Skeletal muscle cell (primary cell): ENCODE results near the gene NDUFAF8.
A peak's percentile ranks its signal among the peaks of the same experiment; 100 is the strongest.

Experiments used
- DNase-seq: peaks from one replicate; pipeline ENCODE4 v3.0.0-alpha.2; 2010; ENCODE audit warnings: low read depth
- H3K4me3 ChIP-seq: 2 replicates; pipeline ENCODE4 v1.5.1; 2011; ENCODE audit warnings: low read depth, mild to moderate bottlenecking, control low read depth, low read length, moderate library complexity

Gene NDUFAF8

DNA sequence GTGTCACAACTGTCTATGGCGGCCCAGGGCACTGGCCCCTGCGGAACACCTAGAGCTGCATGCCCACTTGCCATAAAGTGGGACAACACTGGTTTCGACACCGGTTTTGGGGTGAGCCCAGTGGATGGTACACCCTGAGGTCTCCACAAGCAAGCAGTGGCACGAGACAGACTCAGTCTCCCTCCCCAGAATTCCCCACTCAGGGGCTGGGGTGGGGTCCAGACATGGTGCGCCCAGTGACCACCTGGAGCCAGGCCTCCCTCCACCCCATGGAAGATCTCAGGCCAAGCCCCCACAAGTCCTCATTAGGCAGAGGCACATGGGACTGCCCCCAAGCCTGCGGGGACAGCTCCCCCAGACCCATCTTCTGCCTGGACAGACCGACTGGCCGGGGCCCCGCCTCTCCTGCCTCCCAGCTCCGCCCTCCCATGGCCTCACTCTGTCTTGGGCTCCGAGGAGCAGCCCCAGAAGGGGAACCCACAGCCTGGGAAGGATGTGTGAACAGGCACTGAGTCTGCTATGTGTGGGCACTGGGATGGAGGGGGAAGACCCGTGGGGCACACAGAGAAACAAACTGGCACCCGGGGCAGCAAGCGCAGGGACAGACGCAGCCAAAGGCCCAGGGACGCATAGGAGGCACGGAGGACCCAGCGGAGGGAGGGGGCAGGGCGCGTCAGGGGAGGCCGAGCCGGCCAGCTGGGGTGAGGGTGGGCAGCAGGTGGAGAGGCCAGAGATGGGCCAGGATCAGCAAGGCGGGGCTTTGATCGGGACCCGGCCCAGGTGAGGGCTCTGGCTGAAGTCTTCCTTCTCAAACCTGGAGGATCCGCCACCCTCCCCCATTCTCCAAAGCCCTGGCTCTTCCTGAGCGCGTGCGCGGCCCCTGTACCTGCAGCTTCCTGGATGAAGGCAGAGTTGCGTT, 3.0 kb upstream of the NDUFAF8 start:
- DNase-seq, result no peak
- H3K4me3 ChIP-seq, result no peak overlapping the region

DNA sequence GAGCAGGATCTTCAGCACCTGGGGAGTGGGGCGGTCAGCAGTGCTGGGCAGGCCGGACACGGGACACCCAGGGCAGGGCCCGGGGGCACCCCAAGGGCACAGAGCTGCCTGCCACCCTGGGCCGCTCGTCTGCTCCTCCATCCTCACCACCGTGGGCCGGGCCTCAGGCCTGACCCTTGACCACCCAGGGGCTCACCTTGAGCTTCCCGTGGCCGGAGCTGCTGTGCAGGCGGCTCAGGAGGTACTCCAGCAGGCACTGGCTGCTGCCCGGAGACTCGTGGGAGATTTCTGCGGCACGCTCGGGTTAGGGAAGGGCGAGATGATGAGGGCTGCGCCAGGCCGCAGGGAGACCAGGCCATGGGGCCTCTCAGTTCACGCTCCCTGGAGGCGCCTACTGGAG, 2.3 kb upstream of the NDUFAF8 start:
- no peak overlapping the region for H3K4me3 ChIP-seq
- DNase-seq, result no peak

DNA sequence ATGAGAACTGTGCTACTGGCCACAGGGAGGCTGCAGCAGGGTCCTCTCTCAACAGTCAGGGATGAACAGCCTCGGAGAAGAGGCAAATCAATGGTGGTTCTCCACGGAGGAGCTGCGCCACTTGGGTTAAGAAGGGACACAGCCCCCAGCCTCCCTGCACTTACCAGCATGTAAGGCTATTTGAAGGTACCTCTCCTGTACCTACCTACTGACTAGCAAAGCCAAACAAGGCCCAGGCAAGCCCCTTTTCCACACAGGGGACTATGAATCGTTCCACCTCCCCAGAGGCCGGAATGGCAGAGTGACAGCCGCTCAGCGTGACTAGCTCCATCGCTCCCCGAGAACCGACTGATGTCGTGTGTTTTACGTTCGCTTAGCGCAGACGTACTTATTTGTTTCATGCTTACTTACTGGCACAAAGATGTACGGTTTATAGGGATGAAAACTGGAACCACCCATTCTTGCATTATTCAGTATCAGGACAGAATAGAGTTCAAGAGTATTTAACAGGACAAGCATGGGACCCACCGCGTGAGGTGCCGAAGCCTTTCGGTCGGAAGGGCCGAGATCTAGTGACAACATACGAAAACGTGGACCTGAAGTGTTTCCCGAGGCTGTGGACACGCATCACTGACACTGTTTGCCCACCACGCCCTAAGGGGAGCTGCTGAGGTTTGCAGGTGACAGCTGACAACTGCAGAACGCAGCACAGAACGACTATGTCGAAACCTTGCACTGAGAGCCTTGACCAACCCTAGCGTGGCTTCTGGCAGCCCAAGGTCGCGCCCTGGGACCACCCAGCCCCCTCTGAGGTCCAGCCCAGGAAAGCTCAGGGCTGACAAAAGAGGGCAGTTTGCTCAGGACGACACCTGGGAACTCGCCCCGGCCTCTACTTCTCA, 1.3 kb upstream of the NDUFAF8 start:
- DNase-seq, result no peak

DNA sequence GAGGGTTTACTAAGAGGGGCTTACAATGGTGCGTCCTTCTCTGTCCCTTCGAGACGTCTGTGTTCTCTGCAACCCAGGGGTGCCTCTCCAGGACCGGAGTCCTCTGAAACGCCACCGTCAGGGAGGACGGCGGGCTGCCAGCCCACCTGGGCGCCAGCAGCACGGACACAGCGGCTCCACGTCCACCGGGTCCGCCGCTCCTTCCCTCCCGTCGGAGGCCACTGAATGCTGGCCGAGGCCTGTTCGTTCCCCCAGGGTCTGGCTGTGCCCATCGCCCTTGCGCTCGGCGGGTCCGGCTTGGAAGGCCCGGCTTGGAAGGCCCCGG, 666 bp upstream of the NDUFAF8 start:
- H3K4me3 ChIP-seq, result peak overlapping the region; percentile 89
- no peak for DNase-seq

More for the DNA sequence above, 1.3 kb upstream of the NDUFAF8 start:
- peak overlapping the region; percentile 89 for H3K4me3 ChIP-seq

DNA sequence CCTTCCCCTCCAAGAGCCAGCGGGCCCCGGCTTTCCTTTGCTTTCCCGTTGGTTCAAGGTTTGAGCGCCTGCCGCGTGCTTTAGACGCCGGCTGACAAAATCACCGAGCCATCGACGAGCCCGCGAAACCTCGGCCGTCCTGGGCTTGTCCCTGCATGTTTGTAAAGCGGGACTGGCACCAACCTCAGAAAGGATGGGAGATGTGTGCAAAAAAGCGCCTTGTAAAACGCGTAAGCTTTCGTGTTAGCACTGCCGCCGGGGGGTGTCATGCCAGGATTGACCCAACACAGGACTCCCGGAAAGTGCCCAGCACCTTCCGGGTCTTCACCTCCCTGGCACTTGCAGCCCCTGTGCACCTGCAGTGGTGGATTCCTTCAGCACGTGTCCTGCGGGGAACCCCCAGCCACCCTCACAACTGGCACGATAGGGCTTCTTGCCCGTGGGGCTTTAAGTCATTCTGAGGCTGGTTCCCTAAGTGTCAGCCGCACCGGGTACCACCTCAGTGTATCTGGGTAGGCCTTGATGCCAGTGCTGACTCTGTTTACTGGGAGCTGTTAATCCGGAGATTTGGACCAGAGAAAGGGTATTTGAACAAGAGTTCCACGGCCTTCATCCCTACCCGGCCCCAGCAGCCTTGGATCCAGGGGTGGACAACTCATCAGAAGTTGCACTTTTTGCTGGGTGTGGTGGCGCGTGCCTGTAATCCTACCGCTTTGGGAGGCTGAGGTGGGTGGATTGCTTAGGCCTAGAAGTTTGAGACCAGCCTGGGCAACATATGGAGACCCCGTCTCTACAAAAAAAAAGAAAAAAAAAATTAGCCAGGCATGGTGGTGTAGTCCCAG, 817 bp downstream of the NDUFAF8 start:
- no peak for DNase-seq
- H3K4me3 ChIP-seq, result peak overlapping the region; percentile 89

DNA sequence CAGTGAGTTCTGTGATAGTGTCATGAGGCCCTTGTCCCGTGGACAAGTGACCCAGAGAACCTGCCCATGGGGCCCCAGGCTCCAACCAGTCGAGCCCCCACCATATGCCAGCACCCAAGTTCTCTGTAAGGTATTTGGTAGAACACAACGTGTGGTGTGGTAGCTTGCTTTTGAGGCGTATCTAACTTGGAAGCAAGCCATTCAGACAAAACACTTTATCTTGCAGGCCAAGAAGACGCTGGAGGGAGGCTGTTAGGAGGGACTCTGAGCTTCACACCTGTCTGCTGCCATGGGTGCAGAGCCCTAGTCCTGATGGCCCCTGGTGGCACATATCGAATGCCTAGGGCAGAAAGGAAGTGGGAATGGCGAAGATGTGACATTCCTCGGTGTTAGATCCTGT, 1.6 kb downstream of the NDUFAF8 start:
- H3K4me3 ChIP-seq, result no peak overlapping the region
- DNase-seq, result no peak

DNA sequence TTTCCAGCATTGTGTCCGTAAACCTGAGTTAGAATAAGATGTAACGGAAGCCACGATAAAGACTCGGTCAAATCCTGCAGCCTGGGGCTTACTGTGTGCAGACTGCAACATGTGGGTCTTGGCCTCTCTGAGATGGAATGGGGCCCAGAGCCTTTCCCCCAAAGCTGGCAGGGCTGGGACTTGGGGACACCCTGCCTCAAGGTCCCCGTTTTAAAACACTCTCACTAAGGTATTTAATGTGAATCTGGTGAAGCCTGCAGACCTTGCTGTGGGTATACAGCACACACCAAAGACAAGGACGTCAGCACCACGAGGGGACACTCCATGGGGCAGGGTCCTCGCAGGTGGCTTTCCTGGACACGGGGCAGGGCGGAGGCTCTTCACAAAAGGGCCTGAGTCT, 2.1 kb downstream of the NDUFAF8 start:
- H3K4me3 ChIP-seq, result no peak overlapping the region
- no peak for DNase-seq

DNA sequence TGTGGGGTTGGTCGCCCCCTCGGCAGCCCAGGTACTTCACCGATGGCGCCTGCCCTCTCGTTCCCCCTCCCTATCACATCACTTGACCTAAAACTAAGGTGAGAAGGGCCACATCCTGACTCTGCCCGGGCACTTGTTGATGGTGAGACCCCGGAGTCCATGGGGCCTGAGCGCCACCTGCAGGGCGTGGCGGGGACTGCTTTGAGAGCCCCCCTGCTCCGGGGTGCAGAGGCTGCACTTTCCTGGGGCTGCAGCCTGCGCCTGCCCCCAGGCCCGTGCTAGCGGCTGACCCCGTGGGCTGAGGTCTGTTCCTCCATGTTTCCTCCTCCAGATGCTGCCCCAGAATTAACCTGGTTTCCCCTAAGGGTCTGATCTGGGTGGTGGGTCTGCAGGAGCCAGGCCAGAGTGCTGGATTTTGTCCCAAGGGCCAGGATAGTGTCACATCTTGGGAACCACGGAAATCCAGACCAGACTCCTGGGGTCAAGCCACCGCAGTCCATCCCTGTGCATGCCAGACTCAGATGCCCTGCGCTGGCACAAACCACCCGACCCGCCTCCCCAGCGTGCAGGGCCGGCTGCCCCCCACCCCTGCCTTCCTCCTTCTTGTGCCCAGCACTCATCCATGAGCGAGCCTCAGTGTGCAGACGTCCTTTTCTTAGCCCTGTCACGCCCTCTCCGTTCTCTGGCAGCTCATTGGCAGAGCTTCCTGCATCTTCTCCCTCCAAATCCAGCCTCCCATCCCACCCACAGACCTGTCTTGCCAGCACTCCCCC, 2.7 kb downstream of the NDUFAF8 start:
- DNase-seq, result no peak
- H3K4me3 ChIP-seq, result no peak overlapping the region

DNA sequence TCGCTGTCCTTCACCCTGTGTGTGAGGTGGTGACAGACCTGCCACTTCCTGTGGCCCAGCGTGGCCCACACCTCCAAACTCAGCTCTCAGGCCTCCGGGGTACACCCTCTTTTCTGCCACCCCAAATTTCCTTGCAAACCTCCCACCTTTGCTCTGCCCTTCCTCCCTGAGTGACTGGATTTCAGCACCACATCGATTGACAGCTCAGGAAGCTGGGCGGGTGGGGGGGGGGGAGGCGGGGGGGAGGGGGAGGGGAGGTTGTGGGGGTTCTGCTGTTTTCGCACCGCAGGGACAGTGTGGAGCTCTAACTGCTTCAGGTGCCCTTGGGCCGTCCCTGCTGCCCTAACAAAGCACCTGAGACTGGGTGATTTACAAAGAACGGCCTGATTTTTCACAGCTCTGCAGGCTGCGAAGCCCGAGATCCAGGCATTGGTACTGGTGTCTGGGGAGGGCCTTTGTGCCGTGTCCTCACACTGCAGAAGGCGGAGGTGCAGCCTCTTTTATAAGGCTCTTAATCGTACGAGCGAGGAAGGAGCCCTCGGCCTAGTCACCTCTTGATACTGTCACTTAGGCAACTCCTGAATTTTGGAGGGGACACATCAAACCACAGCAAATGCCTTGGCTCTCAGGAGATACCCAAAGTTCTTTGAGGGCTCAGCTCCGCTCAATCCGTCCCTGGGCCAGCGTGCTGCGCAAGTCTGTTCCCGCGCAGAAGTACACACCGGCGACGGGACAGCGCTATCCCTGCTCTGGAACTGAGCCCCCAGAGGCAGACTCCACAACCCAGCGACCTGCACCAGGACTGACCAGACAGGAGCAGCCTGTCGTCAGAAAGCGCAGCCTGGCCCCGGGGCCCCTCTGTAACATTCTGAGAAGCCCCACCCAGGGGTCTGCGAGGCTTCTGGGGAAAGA, 3.6 kb downstream of the NDUFAF8 start:
- H3K4me3 ChIP-seq, result no peak overlapping the region

DNA sequence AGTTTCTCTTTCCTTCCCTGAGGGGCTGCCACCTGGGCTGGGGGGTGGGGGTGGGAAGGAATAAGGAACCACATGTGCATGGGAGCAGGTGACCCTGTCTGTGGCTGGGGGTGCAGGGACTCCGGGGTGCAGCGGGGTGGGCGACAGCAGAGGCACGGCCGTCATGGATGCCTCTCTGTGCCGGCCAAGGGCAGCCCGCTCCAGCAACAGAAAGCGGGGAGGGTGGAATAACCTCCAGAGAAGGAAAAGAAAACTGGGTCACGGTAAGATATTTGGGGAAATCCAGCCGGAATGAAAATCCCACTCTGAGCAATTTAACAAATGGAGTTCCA, 4.2 kb downstream of the NDUFAF8 start:
- DNase-seq, result no peak
- H3K4me3 ChIP-seq, result no peak overlapping the region

More for the DNA sequence above, 3.6 kb downstream of the NDUFAF8 start:
- no peak for DNase-seq

DNA sequence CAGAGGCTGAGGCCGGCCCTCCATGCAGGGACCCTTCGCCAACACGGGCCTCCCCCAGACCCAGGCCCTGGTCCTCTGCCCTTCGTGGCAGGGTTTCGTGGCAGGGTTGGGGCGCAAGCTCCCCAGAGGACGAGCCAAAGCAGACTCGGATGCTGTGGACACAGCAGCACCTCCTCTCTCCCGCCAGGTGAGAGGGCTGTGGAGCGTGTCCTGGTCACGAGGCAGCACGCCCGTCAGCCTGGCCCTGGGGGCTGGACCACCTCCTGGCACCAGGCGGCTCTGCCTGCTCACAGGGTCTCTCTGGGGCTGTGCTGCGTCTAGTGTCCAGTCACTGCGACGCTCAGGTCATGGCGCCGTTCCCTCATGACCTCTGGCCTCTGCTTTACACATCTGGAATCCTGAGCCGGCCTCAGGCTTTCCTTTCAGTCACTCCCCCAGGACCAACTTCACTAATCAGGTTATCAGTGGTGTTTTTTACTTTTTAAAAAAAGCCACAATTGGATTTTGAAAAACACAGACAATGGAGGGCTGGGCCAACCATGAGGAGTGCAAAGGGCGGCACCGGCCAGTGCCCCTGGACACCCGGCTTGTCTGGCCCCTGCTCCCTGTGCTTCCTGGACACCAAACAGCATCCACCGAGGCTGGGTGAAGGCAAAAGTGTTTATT, 5.4 kb downstream of the NDUFAF8 start:
- no peak overlapping the region for H3K4me3 ChIP-seq
- no peak for DNase-seq

DNA sequence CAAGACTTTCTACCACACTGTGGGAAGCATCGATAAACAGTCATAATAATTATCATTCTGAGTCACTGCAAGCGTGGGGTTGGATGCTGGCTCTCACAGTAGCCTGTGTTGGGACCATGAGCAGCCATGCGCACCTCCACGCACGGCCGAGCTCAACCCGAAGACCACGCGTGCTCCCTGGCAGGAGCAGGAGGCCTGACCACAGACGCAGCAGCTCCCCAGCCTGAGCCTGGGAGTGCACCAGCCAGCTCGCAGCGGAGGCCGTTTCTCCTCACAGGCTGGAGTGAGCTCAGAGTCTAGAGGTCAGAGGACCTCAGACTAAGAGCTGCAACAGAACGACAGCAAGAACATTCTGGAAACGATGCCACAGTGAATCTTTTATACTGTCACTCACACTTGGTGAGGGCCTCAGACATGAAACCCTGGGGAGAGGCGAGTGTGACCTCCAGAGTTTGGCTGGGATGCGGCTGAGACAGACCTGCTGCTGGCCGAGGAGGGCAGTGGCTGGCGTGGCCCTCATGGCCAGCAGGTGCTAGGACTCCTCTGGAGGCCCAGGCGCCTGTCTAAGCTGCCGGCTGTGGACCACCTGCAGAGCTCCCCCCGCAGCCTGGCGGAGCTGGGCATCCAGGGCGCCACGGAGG, 6.0 kb downstream of the NDUFAF8 start:
- no peak overlapping the region for H3K4me3 ChIP-seq
- no peak for DNase-seq

DNA sequence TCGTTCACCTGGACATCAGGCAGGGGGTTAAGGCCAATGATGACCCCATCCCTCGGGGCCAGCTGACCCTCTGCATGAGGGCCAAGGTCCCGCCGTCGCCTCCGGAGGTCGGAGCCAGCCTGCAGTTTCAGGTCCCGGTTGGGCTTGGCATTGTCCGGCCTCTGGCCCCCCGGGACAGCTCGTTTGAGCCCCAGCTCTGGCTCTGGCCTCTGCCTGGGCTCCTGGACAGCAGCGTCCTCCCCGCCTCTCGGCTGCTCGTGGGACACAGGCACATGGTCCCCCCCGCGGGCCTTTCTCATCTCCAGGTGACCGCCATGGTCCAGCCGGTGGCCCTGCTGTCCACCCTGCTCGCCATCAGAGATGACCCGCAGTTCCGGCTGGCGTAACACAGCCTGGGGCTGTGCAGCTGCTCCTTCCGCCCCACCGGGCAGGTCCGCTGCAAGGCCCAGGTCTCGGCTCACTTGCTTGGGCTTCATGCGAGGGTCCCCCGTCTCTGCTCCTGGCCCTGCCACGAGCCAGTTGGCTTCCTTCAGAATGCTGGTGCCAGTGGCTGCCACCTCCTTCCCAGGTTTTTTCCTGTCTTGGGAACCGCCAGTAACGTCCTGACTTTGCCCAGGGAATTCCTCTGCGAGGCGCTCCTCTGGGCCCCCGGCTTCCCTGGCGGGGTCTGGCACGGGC, 6.7 kb downstream of the NDUFAF8 start:
- no peak for DNase-seq
- H3K4me3 ChIP-seq, result no peak overlapping the region

DNA sequence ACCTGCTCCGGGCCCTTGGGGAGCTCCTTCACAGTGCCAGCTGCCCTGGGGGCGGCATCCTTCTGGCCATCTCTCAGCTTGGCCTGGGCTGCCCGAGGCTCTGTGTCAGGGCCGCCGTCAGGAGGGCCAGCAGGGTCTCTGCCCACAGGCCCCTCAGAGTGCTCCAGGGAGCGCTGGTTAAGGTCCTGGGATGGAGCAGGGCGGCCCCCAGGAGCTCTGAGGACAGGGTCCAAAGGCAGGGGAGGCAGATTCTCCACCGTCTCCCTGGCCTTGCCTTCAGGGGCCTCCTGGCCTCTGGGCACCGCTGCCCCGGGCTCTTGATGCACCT, 7.2 kb downstream of the NDUFAF8 start:
- DNase-seq, result no peak
- no peak overlapping the region for H3K4me3 ChIP-seq

DNA sequence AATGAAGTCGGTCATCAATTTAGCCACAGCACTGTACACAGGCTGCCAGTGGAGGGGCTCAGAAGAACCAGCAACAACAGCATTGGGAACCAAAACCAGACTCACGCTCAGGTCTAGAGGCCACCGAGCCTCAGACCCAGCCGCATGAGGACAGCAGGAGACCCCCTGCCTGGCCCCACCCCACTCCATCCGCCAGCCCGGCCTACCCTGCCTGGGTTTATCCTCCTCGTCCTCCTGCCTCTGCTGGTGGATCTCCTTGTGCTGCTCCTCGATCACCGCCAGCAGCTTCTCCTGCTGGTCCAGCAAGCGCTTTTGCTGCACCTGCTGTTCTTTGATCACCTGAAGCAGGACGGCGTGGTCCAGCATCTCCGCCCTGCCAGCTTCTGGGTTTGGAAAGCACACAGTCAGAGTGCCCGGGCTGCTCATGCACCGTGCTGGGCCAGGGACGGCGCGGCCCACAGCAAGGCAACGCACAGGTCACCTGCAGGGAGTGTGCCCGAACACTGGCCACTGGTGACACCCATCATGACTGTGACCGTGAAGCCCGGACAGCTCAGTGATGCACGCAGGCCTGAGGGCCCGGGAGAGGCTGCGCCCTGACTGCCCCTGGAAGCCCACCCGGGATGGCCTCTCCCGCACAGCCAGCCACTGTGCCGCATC, 7.7 kb downstream of the NDUFAF8 start:
- no peak for DNase-seq
- H3K4me3 ChIP-seq, result no peak overlapping the region

DNA sequence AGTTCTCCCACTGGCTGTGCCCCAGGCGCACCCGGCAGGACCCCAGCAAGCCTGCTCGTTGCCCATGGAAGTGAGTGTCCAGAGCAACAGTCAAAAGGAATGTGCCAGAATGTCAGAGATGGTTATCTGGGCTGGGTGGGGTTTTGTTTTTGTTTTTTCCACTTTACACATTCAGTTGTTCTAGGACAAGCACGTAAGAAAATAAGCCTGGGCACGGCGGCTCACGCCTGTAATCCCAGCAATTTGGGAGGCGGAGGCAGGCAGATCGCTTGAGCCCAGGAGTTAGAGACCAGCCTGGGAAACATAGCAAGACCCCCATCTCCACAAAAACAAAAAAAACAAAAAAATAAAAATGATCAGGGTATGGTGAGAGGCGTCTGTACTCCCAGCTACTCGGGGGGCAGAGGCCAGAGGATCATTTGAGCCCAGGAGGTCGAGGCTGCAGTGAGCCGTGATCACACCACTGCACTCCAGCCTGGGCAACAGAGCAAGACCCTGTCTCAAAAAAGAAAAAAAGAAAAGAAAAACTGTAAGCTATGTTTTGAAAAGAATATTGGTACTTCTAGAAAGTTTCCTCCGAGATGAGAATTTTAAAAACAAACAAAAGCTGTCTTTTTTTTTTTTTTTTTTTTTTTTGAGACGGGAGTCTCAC, 8.3 kb downstream of the NDUFAF8 start:
- no peak overlapping the region for H3K4me3 ChIP-seq
- DNase-seq, result no peak
